ENCODE results near the gene ERC2.
A peak's percentile ranks its signal among the peaks of the same experiment; 100 is the strongest.

The ERC2 gene

DNA sequence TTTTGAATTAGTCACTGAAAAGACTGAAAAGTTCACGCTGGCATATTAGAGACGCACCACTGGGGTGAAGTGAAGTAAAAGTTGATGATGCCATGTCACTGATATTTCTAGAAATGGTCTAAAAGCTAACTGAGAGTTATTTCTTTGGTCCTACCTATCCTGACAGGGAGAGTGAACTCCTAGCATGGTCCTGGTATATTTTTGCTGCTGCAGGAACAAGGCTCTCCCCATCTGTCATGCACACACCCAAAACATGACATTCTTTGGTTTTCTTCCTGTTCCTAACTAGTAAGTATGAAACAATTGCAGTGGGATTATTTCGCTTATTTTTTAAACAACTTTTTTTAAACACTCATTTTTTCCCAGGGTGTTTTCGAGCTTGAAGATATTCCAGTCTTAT lies 466.7 kb downstream of the ERC2 start:
- DNase-seq (ENCODE audit: extremely low read depth, low read depth): no peak
- TF ChIP-seq, protein P1, sequence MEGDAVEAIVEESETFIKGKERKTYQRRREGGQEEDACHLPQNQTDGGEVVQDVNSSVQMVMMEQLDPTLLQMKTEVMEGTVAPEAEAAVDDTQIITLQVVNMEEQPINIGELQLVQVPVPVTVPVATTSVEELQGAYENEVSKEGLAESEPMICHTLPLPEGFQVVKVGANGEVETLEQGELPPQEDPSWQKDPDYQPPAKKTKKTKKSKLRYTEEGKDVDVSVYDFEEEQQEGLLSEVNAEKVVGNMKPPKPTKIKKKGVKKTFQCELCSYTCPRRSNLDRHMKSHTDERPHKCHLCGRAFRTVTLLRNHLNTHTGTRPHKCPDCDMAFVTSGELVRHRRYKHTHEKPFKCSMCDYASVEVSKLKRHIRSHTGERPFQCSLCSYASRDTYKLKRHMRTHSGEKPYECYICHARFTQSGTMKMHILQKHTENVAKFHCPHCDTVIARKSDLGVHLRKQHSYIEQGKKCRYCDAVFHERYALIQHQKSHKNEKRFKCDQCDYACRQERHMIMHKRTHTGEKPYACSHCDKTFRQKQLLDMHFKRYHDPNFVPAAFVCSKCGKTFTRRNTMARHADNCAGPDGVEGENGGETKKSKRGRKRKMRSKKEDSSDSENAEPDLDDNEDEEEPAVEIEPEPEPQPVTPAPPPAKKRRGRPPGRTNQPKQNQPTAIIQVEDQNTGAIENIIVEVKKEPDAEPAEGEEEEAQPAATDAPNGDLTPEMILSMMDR (IDR thresholded peaks at IDR 0.05; ENCODE audit: low read depth, low read length, missing control alignments): no peak
- H3K4me3 ChIP-seq (replicated peaks; ENCODE audit: low read depth, low read length): no peak overlapping the region

DNA sequence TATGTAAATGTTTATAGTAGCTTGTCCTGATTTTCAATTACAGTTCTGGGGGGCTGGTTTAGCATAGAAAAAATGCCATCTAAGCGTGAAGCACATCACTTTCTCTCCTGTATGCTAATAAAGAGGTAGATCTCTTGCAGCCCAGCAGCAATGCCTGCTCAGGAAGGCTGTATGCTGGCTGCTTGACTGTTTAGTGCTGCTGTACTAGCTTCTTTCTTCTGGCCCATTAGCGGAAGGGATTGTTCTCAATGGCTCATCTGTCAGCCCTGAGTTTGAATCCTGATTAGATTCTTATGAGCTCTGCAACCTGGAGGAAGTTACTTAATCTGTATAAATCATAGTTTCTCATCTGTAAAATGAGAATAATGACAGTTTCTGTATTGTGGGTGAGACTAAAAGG lies 478.9 kb downstream of the ERC2 start:
- H3K4me3 ChIP-seq (replicated peaks; ENCODE audit: low read depth, low read length): no peak overlapping the region
- no peak for DNase-seq (ENCODE audit: extremely low read depth, low read depth)
- TF ChIP-seq, protein P1 (IDR thresholded peaks at IDR 0.05; ENCODE audit: low read depth, low read length, missing control alignments): no peak

DNA sequence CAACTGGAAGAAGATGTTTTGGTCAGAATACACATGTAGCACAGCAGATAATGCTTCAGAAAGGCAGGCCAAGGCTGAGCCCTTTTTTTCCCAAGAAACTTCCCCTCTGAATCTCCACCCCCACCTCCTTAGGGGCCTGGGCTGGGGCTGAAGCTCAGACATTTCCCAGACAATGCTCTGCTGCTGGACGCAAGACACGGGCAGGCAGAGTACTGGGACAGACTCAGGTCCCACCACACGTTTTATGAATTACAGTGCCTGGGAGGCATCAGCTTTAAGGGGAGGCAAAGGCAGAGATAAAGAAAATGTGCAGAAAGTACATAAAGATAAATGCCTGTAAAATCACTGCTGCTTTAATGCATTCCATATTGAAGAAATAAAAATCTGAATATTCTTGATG lies 479.4 kb downstream of the ERC2 start:
- TF ChIP-seq, protein P1 (IDR thresholded peaks at IDR 0.05; ENCODE audit: low read depth, low read length, missing control alignments): no peak
- no peak for DNase-seq (ENCODE audit: extremely low read depth, low read depth)
- no peak overlapping the region for H3K4me3 ChIP-seq (replicated peaks; ENCODE audit: low read depth, low read length)

DNA sequence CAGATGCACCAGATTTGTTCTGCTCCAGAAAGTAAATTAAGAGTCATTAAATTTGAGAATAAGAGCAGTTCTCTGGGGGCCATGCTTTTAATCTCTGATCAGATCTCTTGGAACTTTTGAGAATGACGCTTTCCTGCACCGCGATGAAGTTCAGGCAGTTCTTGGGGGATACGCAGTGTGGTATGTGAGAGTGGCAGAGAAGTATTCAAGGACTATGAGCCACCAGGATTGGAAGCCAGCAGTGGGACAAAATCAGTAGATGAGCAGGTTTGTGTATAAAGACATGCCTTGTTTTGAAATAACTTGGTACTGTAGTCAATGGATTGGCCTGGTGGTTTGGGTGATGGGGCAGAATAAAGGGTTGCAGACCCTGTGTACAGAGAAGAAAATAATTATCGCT lies 483.6 kb downstream of the ERC2 start:
- TF ChIP-seq, protein P1 (IDR thresholded peaks at IDR 0.05; ENCODE audit: low read depth, low read length, missing control alignments): no peak
- no peak overlapping the region for H3K4me3 ChIP-seq (replicated peaks; ENCODE audit: low read depth, low read length)
- peak; percentile 9 for DNase-seq (ENCODE audit: extremely low read depth, low read depth)

DNA sequence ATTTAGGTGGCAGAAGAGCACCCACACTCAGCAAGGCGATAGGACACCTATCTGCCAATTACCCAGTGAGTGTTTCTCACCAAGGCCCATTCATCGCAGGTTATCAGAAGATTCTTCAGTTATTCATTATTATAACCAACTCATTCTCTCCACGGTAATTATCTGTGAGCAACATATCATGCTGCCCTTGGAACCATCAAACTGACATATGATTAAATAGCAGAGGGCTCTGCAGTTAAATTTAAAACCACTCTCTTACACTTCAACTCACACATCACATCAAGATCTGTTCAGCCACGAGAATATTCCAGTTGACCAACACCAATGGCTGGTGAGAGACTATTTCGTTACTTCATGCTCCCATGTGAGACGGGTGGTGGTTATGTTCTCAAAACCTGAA lies 489.3 kb downstream of the ERC2 start:
- no peak overlapping the region for H3K4me3 ChIP-seq (replicated peaks; ENCODE audit: low read depth, low read length)
- TF ChIP-seq, protein P1 (IDR thresholded peaks at IDR 0.05; ENCODE audit: low read depth, low read length, missing control alignments): no peak
- DNase-seq (ENCODE audit: extremely low read depth, low read depth): no peak

DNA sequence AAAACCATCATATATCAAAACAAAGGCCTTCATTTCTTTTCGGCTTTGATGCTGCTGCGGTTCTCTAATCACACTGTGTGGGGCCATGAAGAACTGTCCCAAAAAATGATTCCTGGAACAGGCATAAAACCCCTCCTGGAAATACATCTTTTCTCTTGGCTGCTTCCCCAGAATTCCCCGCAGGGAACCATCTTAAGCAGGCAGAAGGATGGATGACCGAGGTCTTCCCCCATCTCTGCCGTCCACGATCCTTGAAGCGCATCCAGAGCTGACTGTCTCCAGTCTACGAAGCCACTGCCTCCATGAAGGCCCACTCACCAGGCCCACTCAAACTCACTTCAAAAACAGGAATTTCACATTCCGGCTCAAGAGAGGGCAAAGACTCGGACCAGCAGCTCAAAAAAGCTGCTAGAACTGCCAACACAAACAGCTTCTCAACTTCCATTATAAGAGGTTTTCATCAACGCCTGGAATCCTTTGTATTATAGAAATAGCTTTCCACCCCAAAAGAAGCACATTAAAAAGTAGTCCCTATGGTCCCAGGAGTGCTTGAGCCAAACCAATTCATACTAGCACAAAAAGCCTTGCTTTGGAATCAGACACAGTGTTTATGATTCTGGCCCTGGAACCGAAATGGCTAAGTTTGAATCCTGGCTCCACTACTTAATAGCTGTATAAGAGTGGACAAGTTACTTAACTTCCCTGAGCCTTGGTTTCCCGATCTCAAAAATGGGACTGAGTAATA lies 493.7 kb downstream of the ERC2 start:
- H3K4me3 ChIP-seq (replicated peaks; ENCODE audit: low read depth, low read length): no peak overlapping the region
- DNase-seq (ENCODE audit: extremely low read depth, low read depth): no peak
- TF ChIP-seq, protein P1 (IDR thresholded peaks at IDR 0.05; ENCODE audit: low read depth, low read length, missing control alignments): no peak

DNA sequence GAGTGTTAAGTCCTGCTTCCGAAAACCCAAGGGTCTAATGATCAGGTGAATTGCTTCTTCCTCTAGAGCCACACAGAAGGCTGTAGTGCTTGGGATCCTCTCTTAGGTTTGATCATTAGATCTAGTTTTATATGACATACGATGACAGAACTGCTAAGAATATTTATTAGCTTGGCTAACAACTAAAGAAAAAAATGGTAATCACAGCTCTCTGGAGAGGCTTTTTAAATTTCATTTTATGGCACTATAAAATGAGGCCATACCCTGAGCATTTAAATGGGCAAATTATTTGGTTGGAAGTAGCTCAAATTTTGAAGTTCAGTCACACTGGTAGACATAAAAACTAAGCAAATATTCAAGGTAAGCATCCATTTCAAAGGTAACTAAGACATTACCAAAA lies 498.6 kb downstream of the ERC2 start:
- no peak overlapping the region for H3K4me3 ChIP-seq (replicated peaks; ENCODE audit: low read depth, low read length)
- TF ChIP-seq, protein P1 (IDR thresholded peaks at IDR 0.05; ENCODE audit: low read depth, low read length, missing control alignments): no peak
- DNase-seq (ENCODE audit: extremely low read depth, low read depth): no peak
